Measurements from ENCODE around the gene LIM2. TPM values are rescaled to one million over a fixed set of nuclear protein-coding genes. Genes with fewer than 3 reads are reported as not detected.

The LIM2 gene
- total and polyA plus RNA-seq, 2 of the 4 experiments (the other 2 are of a cell fraction): not detected

DNA sequence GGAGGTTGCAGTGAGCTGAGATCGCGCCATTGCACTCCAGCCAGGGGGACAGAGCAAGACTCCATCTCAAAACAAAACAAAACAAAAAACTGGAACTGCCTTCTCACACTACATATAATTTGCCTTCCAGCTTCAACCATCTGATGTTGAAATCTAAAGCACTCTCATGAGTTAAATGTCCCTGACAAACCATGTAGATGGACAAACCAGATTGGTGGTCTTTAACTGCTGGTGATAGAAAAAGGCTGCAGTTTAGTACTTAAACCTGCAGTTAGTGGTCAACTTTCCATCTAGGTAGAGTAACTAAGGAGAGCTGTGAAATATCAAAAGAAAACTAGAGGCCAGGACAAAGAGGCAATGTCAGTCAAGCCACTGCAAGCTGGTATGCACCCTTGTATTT is 8.4 kb upstream of the LIM2 start:
- Histone ChIP-seq H2BK5ac (ENCODE audit: low read depth, low read length, poor library complexity, severe bottlenecking) (no peak overlapping the region), H3K14ac (replicated peaks; ENCODE audit: low read depth, low read length) (no peak overlapping the region), H3K4me3 (ENCODE audit: insufficient read depth, low read depth, low read length) (no peak overlapping the region), H2AK9ac (replicated peaks; ENCODE audit: low read depth, low read length, poor library complexity) (no peak overlapping the region), H3K36me3 (ENCODE audit: control insufficient read depth, insufficient read depth, low read length) (no peaks in the 10 kb centered on the region), H3K18ac (ENCODE audit: low read depth, low read length) (no peak overlapping the region), H4K20me1 (ENCODE audit: insufficient read depth, low read length) (no peaks in the 10 kb centered on the region), H3K27me3 (ENCODE audit: control insufficient read depth, insufficient read depth, low read length) (no peaks in the 10 kb centered on the region), H2AK5ac (ENCODE audit: low read depth, low read length) (no peak overlapping the region), H3K79me1 (ENCODE audit: low read depth in 1 of 2, low read length in 2 of 2) (0 out of 4 replicates have a peak, but pooled peaks cover 0 to 6% of the 10 kb centered on the region in 2 experiments), H4K91ac (ENCODE audit: insufficient read depth, low read depth, low read length) (no peak overlapping the region), H2BK15ac (ENCODE audit: low read depth, low read length) (no peak overlapping the region), H3K56ac (ENCODE audit: extremely low read depth, insufficient read depth, low read length) (no peak overlapping the region), H3K27ac (ENCODE audit: insufficient read depth, low read length) (no peak overlapping the region), H3K4ac (ENCODE audit: low read depth, low read length) (no peak overlapping the region), H2AFZ (replicated peaks; ENCODE audit: low read length, poor library complexity) (no peak overlapping the region), H3K4me2 (ENCODE audit: low read depth, low read length) (no peak overlapping the region), H3K9me3 (ENCODE audit: control insufficient read depth, insufficient read depth, low read length) (no peaks in the 10 kb centered on the region), H4K8ac (ENCODE audit: low read depth in 2 of 2, low read length in 2 of 2) (no peak overlapping the region), H3K9ac (ENCODE audit: low read depth, low read length) (no peak overlapping the region), H3K23ac (ENCODE audit: low read depth, low read length) (no peak overlapping the region), H3K4me1 (ENCODE audit: control insufficient read depth, insufficient read depth, low read length) (no peaks in the 10 kb centered on the region), H2BK120ac (ENCODE audit: low read depth, low read length) (no peak overlapping the region), H4K5ac (ENCODE audit: low read depth, low read length) (no peak overlapping the region), H2BK20ac (ENCODE audit: low read depth, low read length) (no peak overlapping the region), H3K9me1 (ENCODE audit: insufficient read depth, low read length) (no peaks in the 10 kb centered on the region; the same call in 1 of the 2 replicates)
- no peak for DNase-seq
- ChIA-PET POLR2A (ENCODE audit: unreplicated experiment) (no interaction called here), CTCF (no interaction called here)
- TF ChIP-seq SMC3 (IDR thresholded peaks at IDR 0.05; ENCODE audit: low read depth, low read length): no peak
- no peak for TF ChIP-seq MAFK (IDR thresholded peaks at IDR 0.05; ENCODE audit: low read depth, low read length)
- TF ChIP-seq, protein P1, sequence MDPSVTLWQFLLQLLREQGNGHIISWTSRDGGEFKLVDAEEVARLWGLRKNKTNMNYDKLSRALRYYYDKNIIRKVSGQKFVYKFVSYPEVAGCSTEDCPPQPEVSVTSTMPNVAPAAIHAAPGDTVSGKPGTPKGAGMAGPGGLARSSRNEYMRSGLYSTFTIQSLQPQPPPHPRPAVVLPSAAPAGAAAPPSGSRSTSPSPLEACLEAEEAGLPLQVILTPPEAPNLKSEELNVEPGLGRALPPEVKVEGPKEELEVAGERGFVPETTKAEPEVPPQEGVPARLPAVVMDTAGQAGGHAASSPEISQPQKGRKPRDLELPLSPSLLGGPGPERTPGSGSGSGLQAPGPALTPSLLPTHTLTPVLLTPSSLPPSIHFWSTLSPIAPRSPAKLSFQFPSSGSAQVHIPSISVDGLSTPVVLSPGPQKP (IDR thresholded peaks at IDR 0.05; ENCODE audit: borderline replicate concordance, low read depth, low read length): no peak
- TF ChIP-seq NFE2L2 (IDR thresholded peaks at IDR 0.05; ENCODE audit: low read depth, low read length): no peak
- TF ChIP-seq RAD21 (IDR thresholded peaks at IDR 0.05; ENCODE audit: low read length): no peak
- no peak for TF ChIP-seq CHD1 (IDR thresholded peaks at IDR 0.05; ENCODE audit: low read depth, low read length)
- TF ChIP-seq MXI1 (IDR thresholded peaks at IDR 0.05; ENCODE audit: borderline replicate concordance, low read depth, low read length): no peak
- no peak for TF ChIP-seq BHLHE40 (IDR thresholded peaks at IDR 0.05; ENCODE audit: low read depth, low read length)
- no peak for TF ChIP-seq MAZ (IDR thresholded peaks at IDR 0.05; ENCODE audit: borderline replicate concordance, low read depth, low read length)
- no TSS peak for BruUV-seq (replicated peaks)
- dilution Hi-C loops (cut with HindIII; ENCODE audit: low sequenced_read_pairs, unreplicated experiment) (no loop called here), intact Hi-C loops (cut with micrococcal nuclease) (no loop called here), in situ Hi-C loops (cut with MboI; ENCODE audit: low sequenced_read_pairs) (no loop called here)
- no CpG with 5 or more reads among the region's 2 CpGs for WGBS, 2 experiments (ENCODE audit: extremely low coverage in 2 of 2, insufficient read length in 1 of 2)
- ATAC-seq (ENCODE audit: low read depth): no peak

Measured in IMR-90 (cell line).